ENCODE data around the gene TENM4. TPM values are rescaled to one million over a fixed set of nuclear protein-coding genes. Genes with fewer than 3 reads are reported as not detected.

TENM4 gene
- total and polyA plus RNA-seq, 4 donors, result 0.02 to 0.33 (median 0.14) TPM

DNA sequence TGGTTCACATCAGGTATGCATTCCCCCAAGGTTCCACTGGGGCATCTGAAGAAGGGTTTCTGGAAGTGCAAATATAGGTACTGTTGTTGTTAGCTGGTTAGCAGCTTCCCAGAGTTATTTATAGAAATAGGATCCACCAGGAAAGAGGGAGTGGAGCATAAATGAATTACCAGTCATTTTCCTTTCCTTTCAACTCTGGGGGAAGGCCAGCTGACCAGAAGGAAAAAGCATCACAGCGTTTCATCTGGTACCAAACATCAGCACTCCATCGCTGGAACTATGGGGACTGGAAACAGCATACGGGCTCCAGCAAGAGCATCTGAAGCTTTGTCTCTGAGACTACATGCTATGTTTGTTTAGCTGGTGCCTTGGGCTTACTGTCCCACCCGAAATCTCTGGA, 487.9 kb downstream of the TENM4 start:
- 51% methylated on average over 4 of the region's 4 CpGs for WGBS
- Histone ChIP-seq H3K27me3 (ENCODE audit: control insufficient read depth in 4 of 4, insufficient read depth in 4 of 4, low read length in 3 of 4) (no peaks in the 10 kb centered on the region), H3K4me3 (ENCODE audit: low read depth in 1 of 3, low read length in 3 of 3) (no peak overlapping the region), H3K4me1 (ENCODE audit: control insufficient read depth in 4 of 4, insufficient read depth in 4 of 4, low read length in 3 of 4) (no peaks in the 10 kb centered on the region), H3K27ac (ENCODE audit: low read depth in 1 of 2, low read length in 2 of 2) (no peak overlapping the region), H3K9me3 (ENCODE audit: control insufficient read depth in 4 of 4, low read length in 3 of 4) (no peaks in the 10 kb centered on the region), H3K36me3 (ENCODE audit: control insufficient read depth in 4 of 4, insufficient read depth in 3 of 4, low read depth in 1 of 4, low read length in 3 of 4) (no peaks in the 10 kb centered on the region), H3K9ac (ENCODE audit: low read depth in 1 of 2, low read length in 2 of 2) (no peak overlapping the region)
- no peak for DNase-seq (ENCODE audit: low spot score)
- TF ChIP-seq, protein P1, sequence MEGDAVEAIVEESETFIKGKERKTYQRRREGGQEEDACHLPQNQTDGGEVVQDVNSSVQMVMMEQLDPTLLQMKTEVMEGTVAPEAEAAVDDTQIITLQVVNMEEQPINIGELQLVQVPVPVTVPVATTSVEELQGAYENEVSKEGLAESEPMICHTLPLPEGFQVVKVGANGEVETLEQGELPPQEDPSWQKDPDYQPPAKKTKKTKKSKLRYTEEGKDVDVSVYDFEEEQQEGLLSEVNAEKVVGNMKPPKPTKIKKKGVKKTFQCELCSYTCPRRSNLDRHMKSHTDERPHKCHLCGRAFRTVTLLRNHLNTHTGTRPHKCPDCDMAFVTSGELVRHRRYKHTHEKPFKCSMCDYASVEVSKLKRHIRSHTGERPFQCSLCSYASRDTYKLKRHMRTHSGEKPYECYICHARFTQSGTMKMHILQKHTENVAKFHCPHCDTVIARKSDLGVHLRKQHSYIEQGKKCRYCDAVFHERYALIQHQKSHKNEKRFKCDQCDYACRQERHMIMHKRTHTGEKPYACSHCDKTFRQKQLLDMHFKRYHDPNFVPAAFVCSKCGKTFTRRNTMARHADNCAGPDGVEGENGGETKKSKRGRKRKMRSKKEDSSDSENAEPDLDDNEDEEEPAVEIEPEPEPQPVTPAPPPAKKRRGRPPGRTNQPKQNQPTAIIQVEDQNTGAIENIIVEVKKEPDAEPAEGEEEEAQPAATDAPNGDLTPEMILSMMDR (IDR thresholded peaks at IDR 0.05; ENCODE audit: low read depth, low read length, missing input control), result no peak
- TF ChIP-seq ATF3 (IDR thresholded peaks at IDR 0.05) (no peak), TAF1 (conservative IDR thresholded peaks at IDR 0.05) (no peak), HNF4A (conservative IDR thresholded peaks at IDR 0.05) (no peak), FOXA2 (IDR thresholded peaks at IDR 0.05) (no peak), GABPA (IDR thresholded peaks at IDR 0.05 in 1 of 2, conservative IDR thresholded peaks at IDR 0.05 in 1 of 2) (no peak), NR2F2 (IDR thresholded peaks at IDR 0.05) (no peak), SP1 (IDR thresholded peaks at IDR 0.05) (no peak), HNF4G (IDR thresholded peaks at IDR 0.05) (no peak), YY1 (IDR thresholded peaks at IDR 0.05) (no peak), RXRA (IDR thresholded peaks at IDR 0.05) (no peak), FOXA1 (IDR thresholded peaks at IDR 0.05) (no peak), RAD21 (IDR thresholded peaks at IDR 0.05) (no peak), JUND (IDR thresholded peaks at IDR 0.05) (no peak), EGR1 (IDR thresholded peaks at IDR 0.05; ENCODE audit: low read depth in 2 of 2) (no peak)
- TF ChIP-seq, protein P2, sequence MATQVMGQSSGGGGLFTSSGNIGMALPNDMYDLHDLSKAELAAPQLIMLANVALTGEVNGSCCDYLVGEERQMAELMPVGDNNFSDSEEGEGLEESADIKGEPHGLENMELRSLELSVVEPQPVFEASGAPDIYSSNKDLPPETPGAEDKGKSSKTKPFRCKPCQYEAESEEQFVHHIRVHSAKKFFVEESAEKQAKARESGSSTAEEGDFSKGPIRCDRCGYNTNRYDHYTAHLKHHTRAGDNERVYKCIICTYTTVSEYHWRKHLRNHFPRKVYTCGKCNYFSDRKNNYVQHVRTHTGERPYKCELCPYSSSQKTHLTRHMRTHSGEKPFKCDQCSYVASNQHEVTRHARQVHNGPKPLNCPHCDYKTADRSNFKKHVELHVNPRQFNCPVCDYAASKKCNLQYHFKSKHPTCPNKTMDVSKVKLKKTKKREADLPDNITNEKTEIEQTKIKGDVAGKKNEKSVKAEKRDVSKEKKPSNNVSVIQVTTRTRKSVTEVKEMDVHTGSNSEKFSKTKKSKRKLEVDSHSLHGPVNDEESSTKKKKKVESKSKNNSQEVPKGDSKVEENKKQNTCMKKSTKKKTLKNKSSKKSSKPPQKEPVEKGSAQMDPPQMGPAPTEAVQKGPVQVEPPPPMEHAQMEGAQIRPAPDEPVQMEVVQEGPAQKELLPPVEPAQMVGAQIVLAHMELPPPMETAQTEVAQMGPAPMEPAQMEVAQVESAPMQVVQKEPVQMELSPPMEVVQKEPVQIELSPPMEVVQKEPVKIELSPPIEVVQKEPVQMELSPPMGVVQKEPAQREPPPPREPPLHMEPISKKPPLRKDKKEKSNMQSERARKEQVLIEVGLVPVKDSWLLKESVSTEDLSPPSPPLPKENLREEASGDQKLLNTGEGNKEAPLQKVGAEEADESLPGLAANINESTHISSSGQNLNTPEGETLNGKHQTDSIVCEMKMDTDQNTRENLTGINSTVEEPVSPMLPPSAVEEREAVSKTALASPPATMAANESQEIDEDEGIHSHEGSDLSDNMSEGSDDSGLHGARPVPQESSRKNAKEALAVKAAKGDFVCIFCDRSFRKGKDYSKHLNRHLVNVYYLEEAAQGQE (IDR thresholded peaks at IDR 0.05), result no peak
- TF ChIP-seq, protein P3, sequence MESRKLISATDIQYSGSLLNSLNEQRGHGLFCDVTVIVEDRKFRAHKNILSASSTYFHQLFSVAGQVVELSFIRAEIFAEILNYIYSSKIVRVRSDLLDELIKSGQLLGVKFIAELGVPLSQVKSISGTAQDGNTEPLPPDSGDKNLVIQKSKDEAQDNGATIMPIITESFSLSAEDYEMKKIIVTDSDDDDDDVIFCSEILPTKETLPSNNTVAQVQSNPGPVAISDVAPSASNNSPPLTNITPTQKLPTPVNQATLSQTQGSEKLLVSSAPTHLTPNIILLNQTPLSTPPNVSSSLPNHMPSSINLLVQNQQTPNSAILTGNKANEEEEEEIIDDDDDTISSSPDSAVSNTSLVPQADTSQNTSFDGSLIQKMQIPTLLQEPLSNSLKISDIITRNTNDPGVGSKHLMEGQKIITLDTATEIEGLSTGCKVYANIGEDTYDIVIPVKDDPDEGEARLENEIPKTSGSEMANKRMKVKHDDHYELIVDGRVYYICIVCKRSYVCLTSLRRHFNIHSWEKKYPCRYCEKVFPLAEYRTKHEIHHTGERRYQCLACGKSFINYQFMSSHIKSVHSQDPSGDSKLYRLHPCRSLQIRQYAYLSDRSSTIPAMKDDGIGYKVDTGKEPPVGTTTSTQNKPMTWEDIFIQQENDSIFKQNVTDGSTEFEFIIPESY (IDR thresholded peaks at IDR 0.05), result no peak
- TF ChIP-seq, protein P4, sequence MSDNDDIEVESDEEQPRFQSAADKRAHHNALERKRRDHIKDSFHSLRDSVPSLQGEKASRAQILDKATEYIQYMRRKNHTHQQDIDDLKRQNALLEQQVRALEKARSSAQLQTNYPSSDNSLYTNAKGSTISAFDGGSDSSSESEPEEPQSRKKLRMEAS (IDR thresholded peaks at IDR 0.05), result no peak
